NCI-H748 (cell line): ENCODE data around the gene CHCHD2.
"Not testable (repeated sequence)": the region's sequence is repeated elsewhere in the genome, so short reads cannot be mapped to it uniquely, and the experiment has no call there.

Source experiments
- DNase-seq: peaks from one replicate; lab custom pipeline; 2025; ENCODE audit not compliant: unreplicated experiment; lab: John Stamatoyannopoulos, UW

The CHCHD2 gene

DNA sequence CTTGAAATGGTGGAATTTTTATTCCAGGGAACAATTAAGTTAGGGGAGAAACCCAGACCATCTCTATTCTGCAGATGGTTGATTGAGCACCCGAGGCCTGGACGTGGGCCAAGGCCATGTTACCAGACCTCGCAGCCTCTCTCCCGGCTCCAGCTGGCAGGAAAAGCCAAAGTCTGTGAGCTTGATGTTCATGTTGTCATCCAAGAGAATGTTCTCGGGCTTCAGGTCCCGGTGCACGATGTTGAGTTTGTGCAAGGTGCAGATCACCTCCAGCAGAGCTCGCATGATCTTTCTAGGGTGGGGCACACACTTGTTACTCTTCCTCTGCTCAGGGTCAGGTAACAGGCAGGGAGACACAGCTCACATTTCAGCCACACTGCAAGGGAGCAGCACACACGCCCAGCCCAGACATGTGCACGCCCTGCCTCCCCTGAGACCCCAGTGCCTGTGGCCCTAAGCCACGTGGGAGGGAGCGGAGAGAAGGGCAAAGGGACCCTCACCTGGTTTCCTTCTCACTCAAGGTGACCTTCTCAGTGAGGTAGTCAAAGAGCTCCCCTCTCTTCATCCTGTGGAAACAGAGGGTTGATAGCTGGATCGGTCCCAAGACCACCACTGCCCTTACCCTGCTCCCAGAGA, 23.0 kb downstream of the CHCHD2 start:
- peak; percentile 16 for DNase-seq

DNA sequence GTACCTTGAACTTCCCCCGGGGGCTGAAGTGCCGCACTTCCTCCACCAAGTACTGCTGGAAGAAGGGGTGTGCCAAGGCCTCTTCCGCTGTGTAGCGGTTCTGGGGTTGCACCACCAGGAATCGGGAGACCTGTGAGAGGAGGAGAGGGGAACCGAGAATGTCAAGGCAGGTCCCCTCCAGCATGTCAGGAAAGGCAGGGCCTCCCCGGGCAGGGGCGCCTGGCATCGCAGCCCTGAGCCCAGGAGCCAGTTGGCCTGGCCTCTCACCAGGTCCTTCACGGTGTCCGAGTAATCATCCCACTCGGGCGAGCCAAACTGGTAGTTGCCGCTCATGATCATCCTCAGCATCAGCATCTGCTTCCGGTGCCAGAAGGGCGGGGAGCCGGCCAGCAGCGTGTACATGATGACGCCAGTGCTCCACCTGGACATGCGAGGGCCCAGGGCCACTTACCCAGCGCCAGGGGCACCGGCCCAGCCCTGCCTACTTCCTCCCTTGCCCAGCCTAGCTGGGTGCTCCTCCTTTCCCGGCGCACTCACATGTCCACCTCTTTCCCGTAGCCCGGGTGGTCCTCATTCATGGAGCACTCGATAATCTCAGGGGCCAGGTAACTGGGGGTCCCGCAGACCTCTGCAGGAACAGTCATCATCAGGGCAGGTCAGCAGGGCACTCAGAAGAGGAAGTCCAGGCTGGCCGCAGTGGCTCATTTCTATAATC, 24.5 kb downstream of the CHCHD2 start:
- no peak for DNase-seq

DNA sequence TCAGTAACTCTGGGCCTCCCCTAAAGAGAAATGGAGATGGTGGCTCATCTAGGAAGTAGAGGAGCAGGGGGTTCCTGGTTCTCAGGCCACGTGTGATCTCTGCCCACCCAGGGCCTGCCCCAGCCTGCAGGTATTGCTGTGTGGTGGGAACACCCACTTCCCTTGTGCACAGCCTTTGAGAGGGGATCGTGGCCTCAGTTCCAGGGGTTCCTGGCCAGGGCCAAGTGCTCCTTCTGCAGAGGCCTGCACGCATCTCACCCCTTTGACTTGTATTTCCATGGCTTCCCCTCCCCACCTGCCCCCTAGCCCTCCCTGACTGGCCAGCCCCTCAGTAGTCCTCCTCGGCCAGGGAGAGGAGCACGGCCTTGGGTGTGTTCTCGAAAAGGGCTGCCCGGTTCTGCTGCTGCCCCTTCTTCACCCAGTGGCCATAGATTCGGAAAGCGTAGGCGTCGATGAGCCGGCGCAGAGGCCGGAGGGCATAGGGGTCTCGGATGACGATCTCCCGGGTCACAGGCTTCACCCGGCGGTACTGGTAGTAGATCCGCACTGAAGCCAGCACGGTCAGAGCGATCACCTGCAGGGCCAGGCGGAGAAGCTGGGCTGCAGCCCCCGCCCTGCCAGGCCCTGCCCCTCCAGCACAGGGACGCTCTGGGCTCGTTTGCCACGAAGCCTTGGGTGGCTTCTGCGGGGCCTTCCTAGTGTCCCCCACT, 25.4 kb downstream of the CHCHD2 start:
- not testable (repeated sequence) for DNase-seq

DNA sequence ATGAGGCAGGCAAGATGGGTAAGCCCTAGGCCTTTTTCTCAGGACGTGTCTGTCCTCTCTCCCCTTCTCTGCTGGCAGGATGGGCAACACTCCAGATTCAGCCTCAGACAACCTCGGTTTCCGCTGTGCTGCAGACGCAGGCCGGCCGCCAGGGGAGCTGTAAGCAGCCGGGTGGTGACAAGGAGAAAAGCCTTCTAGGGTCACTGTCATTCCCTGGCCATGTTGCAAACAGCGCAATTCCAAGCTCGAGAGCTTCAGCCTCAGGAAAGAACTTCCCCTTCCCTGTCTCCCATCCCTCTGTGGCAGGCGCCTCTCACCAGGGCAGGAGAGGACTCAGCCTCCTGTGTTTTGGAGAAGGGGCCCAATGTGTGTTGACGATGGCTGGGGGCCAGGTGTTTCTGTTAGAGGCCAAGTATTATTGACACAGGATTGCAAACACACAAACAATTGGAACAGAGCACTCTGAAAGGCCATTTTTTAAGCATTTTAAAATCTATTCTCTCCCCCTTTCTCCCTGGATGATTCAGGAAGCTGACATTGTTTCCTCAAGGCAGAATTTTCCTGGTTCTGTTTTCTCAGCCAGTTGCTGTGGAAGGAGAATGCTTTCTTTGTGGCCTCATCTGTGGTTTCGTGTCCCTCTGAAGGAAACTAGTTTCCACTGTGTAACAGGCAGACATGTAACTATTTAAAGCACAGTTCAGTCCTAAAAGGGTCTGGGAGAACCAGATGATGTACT, 26.7 kb downstream of the CHCHD2 start:
- DNase-seq, result peak; percentile 83

DNA sequence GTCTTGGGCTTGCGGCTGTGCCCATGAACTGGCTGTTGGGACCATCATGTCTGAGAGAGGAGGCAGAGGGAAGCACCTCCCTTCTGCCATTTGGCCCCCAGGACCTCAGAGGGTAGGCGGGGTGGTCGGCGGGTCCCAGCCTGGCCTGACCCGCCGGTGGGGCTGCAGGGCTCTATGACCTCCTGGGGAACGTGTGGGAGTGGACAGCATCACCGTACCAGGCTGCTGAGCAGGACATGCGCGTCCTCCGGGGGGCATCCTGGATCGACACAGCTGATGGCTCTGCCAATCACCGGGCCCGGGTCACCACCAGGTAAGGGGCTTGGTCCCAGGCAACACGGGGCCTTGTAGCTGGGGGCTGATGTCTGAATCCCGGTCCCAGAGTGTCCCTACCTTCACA, 28.1 kb downstream of the CHCHD2 start:
- DNase-seq, result no peak

DNA sequence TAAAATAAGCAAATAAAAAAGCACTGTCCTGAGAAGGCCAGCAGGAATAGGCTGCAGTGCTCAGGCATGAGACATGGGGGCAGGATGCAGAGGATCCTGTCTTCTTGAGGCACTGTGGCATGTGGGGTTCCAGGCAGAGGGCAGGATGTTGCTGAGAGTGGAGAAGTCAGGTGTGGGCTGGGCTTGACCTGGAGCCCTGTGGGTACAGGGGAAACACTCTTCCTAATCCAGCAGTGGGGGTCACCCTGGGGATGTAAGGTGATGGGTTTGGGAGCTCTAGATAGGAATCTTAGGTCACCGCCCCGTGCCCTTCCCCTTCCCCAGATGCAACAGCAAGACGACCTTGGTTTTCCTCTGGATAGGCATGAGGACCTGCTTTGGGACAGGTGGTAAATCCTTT, 28.6 kb downstream of the CHCHD2 start:
- no peak for DNase-seq

DNA sequence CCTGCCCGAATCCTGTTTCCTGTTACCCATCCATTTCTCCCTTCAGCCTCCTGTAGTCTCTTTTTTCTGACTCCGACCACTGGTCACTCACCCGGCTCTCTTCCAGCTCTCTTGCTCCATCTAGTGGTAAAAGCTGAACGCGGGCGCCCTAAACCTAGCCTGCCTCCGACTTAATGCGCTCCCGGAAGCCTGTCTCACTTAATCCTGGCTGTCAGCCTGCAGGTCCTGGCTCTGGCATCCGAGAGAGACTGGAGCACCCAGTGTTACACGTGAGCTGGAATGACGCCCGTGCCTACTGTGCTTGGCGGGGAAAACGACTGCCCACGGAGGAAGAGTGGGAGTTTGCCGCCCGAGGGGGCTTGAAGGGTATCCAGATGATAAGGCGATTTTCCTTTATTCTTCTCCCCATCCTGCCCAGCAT, 31.9 kb downstream of the CHCHD2 start:
- peak; percentile 67 for DNase-seq

DNA sequence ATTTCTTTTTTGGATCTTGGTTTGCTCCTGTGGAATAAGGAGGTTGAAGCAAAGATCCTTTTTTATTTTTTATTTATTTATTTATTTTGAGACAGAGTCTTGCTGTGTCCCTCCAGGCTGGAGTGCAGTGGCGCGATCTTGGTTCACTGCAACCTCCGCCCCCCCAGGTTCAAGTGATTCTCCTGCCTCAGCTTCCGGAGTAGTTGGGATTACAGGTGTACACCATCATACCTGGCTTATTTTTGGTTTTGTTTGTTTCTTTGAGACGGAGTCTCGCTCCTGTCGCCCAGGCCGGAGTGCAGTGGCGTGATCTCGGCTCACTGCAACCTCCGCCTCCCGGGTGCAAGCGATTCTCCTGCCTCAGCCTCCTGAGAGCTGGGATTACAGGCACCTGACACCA, 39.9 kb downstream of the CHCHD2 start:
- not testable (repeated sequence) for DNase-seq

DNA sequence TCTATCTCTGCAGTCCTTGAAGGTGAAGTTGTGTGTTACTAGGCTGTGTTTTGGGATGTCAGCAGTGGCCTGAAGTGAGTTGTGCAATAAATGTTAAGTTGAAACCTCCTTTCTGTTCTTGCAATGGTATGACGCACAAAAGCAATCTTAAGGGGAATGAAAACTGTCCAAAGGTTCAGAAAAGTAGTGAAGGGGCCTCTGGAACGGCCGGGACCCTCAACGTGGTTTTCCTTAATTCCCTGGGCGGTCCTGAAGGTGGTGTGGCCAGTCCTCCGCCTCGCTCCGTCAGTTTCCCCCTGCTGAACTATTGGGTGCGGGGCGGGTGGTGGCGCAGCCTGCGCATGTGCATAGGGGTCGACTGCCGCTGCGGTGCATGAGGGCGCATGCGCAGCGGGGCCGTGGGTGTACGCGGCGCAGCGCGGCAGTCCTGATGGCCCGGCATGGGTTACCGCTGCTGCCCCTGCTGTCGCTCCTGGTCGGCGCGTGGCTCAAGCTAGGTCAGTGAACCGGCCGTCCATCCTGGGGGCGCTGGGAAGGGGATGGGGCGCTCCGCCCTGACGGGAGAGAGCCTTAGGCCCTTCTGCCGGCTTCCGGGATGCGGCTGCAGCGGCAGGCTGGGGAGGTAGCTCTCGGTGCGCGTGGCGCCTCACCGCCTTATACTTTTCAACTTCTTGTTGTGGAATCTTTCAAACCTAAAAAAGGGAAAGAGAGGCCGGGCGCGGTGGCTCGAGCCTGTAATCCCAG, 42.2 kb downstream of the CHCHD2 start, which contains the start of gene SUMF2:
Gene SUMF2, plus strand, starts transcription at position 405 of the 744 bp plus-strand sequence. Its CDS starts 26 bp downstream, at position 431.
- peak; percentile 93 for DNase-seq

DNA sequence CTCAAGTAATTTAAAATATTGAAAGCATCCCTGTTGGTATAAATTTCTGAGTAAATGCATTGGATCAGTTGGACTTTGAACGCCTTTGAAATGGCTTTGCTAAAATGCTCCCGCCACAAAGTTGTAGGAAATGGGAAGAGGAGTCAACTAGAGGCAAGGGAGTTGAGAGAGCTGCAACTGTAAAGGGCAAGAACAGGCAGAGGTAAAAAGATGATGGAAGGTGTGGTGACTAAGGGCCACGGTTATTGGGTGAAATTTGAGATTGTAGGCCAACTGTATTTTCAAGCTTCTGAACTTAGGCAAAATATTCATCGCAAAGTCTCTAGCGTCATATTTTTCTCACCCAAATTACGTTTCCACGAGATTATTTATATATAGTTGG, 42.8 kb downstream of the CHCHD2 start:
- DNase-seq, result no peak

DNA sequence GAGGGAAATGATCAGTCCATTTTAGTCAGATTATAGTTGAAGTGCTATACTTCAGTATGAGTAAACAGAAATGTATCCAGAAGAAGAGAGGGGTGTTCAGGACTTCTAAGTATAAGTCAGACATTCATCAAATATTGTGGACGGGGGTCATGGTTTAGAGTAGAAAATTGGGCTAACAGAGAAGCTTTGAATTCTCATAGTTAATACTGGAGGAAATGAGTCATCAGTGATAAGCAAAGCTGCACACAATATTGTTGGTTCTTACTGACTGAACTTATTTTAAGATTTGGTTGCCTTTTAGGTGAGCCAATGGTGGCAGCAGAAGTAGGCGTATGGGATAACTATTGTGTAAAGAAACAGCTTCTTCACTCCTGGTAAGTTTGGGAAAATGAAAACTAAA, 43.9 kb downstream of the CHCHD2 start:
- no peak for DNase-seq

DNA sequence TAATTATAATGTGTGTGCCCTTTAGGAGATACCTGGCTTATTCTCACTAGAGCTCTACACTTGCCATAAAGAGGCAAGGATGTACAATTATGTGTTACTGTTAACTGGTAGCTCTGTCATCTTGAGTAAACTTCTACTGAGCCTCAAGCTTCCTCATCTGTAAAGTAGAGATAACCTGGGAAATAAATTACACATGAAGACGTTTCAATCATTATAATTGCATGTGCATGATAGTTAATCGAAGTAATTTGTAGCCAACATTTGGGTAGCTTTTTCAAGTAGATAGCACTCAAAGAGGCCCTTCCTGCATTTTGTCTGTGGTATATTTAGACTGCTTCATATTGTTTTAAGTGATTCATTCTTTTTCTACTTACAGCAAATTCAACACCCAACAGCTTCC, 52.3 kb downstream of the CHCHD2 start:
- no peak for DNase-seq

DNA sequence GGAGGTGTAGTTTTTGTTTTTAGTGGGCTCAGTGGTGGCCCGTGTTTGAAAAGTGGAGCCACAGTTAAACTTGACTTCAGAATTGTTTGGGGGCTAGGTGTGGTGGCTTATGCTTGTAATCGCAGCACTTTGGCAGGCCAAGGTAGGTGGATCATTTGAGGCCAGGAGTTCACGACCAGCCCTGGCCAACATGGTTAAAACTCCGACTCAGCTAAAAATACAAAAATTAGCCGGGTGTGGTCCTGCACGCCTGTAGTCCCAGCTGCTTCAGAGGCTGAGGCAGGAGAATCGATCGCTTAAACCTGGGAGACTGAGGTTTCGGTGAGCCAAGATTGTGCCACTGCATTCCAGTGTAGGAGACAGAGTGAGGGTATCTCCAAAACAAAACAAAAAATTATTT, 52.9 kb downstream of the CHCHD2 start:
- no peak for DNase-seq
